ENCODE data around the gene ORMDL3.

DNA sequence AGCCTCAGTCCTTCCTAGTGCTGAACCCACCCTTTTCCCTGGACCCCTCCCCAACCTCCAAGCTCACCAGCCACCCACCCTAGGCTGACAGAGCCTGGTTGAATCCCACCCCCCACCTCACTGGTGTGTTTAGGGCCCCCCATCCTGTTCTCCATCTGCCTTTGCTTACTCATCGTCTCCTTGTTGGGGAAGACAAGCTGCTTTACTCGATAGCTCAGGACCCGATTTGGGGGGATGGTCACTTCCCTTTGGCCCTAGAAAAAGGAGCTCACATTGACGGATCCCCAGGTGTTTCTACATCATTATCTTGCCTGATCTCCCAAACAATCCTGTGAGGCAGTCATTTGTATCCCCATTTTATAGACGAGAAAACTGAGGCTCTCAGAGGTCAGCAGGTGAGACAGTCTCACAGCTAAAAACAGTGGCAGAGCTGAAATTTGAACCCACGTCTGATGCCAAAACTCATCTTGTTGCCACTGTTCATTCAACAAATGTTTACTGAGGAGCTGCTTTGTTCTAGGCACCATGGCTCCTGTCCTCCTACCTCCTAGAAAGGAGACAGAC lies 18.5 kb downstream of the ORMDL3 start:
- TF ChIP-seq, protein P1, sequence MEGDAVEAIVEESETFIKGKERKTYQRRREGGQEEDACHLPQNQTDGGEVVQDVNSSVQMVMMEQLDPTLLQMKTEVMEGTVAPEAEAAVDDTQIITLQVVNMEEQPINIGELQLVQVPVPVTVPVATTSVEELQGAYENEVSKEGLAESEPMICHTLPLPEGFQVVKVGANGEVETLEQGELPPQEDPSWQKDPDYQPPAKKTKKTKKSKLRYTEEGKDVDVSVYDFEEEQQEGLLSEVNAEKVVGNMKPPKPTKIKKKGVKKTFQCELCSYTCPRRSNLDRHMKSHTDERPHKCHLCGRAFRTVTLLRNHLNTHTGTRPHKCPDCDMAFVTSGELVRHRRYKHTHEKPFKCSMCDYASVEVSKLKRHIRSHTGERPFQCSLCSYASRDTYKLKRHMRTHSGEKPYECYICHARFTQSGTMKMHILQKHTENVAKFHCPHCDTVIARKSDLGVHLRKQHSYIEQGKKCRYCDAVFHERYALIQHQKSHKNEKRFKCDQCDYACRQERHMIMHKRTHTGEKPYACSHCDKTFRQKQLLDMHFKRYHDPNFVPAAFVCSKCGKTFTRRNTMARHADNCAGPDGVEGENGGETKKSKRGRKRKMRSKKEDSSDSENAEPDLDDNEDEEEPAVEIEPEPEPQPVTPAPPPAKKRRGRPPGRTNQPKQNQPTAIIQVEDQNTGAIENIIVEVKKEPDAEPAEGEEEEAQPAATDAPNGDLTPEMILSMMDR (conservative IDR thresholded peaks at IDR 0.05; ENCODE audit: low read depth, low read length), result no peak
- TF ChIP-seq EZH2 (IDR thresholded peaks at IDR 0.05; ENCODE audit: borderline replicate concordance, low read depth, low read length, poor library complexity, severe bottlenecking), result no peak

Measured in A673 (cell line).